ENCODE results near the gene GAPVD1. TPM values are rescaled to one million over a fixed set of nuclear protein-coding genes. Genes with fewer than 3 reads are reported as not detected.
"Not testable (repeated sequence)": the region's sequence is repeated elsewhere in the genome, so short reads cannot be mapped to it uniquely, and the experiment has no call there.

Gene GAPVD1
- total and polyA plus RNA-seq, 2 of the 8 experiments (the other 6 are each of a cell fraction or from before 2014, with no cell fraction given), result 5.5 to 40.5 TPM

DNA sequence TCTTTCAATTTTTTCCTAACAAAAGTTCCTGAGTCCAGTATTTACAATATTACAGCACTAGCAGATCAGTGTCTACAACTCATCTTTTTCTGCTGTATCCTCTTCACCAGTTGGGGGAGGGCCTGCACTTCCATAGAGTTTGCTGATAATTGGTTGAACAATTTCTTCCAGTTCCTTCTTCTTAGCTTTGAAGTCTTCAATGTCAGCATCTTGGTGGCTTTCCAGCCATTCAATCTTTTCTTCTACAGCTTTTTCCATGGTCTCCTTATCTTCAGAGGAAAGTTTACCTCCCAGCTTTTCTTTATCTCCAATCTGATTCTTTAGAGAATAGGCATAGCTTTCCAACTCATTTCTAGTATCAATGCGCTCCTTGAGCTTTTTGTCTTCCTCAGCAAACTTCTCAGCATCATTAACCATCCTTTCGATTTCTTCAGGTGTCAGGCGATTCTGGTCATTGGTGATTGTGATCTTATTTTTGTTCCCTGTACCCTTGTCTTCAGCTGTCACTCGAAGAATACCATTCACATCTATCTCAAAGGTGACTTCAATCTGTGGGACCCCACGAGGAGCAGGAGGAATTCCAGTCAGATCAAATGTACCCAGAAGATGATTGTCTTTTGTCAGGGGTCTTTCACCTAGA, 25.0 kb upstream of the GAPVD1 start:
- H2BK15ac ChIP-seq (ENCODE audit: low read length); H2AK5ac ChIP-seq (ENCODE audit: low read depth, low read length); H3K23me2 ChIP-seq (ENCODE audit: low read depth, low read length); H4K5ac ChIP-seq (ENCODE audit: insufficient read length, low read depth, low read length); H4K8ac ChIP-seq (ENCODE audit: extremely low read depth, insufficient read depth, low read length); H3K14ac ChIP-seq (ENCODE audit: insufficient read length); H2BK5ac ChIP-seq (ENCODE audit: low read depth, low read length); H3K23ac ChIP-seq (ENCODE audit: insufficient read length); H2BK12ac ChIP-seq (ENCODE audit: low read depth, low read length); H3K9ac ChIP-seq (replicated peaks in 1 of 4; ENCODE audit: extremely low read depth in 1 of 4, low read depth in 3 of 4, low read length in 3 of 4); H2BK20ac ChIP-seq (ENCODE audit: low read length); CTCF ChIA-PET (ENCODE audit: partially characterized antibody); H3K27ac ChIP-seq (ENCODE audit: low read depth, low read length); H3K18ac ChIP-seq (ENCODE audit: extremely low read depth, low read length); H3K79me1 ChIP-seq (ENCODE audit: low read depth, low read length); H3K4me2 ChIP-seq (ENCODE audit: insufficient read depth in 1 of 2, low read depth in 2 of 2, low read length in 2 of 2); DNase-seq (ENCODE audit: low read depth in 1 of 2, low spot score in 2 of 2); H3K9me3 ChIP-seq (ENCODE audit: insufficient read depth in 2 of 2, low read depth in 1 of 2, low read length in 1 of 2); H3K4ac ChIP-seq (replicated peaks; ENCODE audit: insufficient read length, low read depth, low read length); H3K27me3 ChIP-seq (replicated peaks in 1 of 4; ENCODE audit: control insufficient read depth in 3 of 4, extremely low read depth in 1 of 4, insufficient read depth in 3 of 4, low read length in 3 of 4); H2AFZ ChIP-seq (ENCODE audit: low read length); FAIRE-seq; H4K91ac ChIP-seq (replicated peaks; ENCODE audit: insufficient read length, low read length); H3K4me1 ChIP-seq (replicated peaks in 1 of 4; ENCODE audit: control insufficient read depth in 3 of 4, insufficient read depth in 4 of 4, low read length in 3 of 4); H2BK120ac ChIP-seq (replicated peaks; ENCODE audit: low read depth, low read length); H3K56ac ChIP-seq (replicated peaks; ENCODE audit: insufficient read length, low read depth, low read length): not testable (repeated sequence)
- Histone ChIP-seq H3K4me3 (ENCODE audit: extremely low read depth in 1 of 4, insufficient read depth in 2 of 4, low read depth in 3 of 4, low read length in 4 of 4) (0 out of 8 replicates have a peak overlapping the region, but pooled peaks of 1 of the 4 experiments have one; percentile 5), H3K79me2 (ENCODE audit: control insufficient read depth in 1 of 2, insufficient read depth in 2 of 2, low read length in 2 of 2) (peaks cover 7 to 33% of the 10 kb centered on the region in 2 experiments), H4K20me1 (replicated peaks in 1 of 2; ENCODE audit: control insufficient read depth in 1 of 2, insufficient read depth in 2 of 2, low read length in 2 of 2) (peaks cover 0 to 17% of the 10 kb centered on the region in 2 experiments), H3K36me3 (ENCODE audit: control insufficient read depth in 2 of 4, insufficient read depth in 4 of 4, low read length in 3 of 4) (peaks cover 23 to 61% (median 43%) of the 10 kb centered on the region in 4 experiments)
- 85% methylated on average over 5 of the region's 5 CpGs; no CpG with 5 or more reads in 1 of the 2 experiments for WGBS, 2 experiments (ENCODE audit: extremely low coverage in 1 of 2, insufficient coverage in 1 of 2, insufficient read length in 1 of 2, insufficient replicate concordance in 2 of 2, low coverage in 1 of 2, low lambda C conversion rate in 2 of 2, missing lambda C conversion rate in 1 of 2)
- POLR2A ChIA-PET (ENCODE audit: partially characterized antibody), result interaction anchor here (0.6 to 1.5 kb wide), 4 partner anchors 9 to 307 kb away, joined by 3 to 4 read pairs (median 4); no protein-coding TSS in a partner anchor
